ENCODE results near the gene GTPBP1.

The GTPBP1 gene

DNA sequence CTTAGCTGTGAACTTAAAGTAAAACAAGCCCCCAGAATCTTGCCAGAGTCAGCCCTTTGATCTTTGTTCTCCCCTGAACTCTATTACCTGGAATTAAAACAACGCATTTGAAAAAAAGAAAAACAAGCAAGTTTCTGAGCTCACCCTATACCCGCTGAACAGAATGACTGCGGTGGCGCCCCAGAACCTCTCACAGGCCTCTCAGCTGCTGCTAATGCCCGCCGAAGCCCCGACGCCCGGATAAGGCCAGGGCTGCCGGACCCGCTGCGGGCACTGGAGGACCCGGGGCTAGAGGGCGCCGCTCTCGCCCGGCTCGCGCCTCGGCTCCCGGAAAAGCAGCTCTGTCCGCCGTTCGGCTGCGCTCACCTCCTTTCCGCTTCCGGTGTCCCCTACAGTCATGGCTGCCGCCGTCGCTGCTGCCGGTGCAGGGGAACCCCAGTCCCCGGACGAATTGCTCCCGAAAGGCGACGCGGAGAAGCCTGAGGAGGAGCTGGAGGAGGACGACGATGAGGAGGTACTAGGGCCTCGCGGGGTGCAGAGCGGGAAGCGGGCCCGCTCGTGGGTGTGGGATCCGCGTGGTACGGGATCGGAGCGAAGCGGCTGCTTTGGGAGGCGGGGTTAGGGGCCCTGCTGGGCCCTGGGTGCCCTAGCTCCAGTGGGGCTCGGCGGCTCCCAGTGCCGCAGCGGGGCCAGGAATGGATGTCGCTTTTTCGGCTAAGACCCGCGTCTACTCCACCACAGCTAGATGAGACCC, 24.0 kb upstream of the GTPBP1 start, which contains the start of gene TOMM22:
Gene TOMM22, plus strand, starts transcription at position 376 of the 754 bp plus-strand sequence. Its CDS starts 22 bp downstream, at position 398.
- H3K4me3 ChIP-seq (ENCODE audit: low read depth, low read length) = peak within 1 kb of the TSS; percentile 96
- TF ChIP-seq, protein P1, sequence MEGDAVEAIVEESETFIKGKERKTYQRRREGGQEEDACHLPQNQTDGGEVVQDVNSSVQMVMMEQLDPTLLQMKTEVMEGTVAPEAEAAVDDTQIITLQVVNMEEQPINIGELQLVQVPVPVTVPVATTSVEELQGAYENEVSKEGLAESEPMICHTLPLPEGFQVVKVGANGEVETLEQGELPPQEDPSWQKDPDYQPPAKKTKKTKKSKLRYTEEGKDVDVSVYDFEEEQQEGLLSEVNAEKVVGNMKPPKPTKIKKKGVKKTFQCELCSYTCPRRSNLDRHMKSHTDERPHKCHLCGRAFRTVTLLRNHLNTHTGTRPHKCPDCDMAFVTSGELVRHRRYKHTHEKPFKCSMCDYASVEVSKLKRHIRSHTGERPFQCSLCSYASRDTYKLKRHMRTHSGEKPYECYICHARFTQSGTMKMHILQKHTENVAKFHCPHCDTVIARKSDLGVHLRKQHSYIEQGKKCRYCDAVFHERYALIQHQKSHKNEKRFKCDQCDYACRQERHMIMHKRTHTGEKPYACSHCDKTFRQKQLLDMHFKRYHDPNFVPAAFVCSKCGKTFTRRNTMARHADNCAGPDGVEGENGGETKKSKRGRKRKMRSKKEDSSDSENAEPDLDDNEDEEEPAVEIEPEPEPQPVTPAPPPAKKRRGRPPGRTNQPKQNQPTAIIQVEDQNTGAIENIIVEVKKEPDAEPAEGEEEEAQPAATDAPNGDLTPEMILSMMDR (IDR thresholded peaks at IDR 0.05; ENCODE audit: insufficient read depth, low read length, missing control alignments) = peak; percentile 91
- ChIA-PET CTCF (interaction anchor here (0.7 to 4.0 kb wide), 19 partner anchors 11 to 648 kb away, joined by 3 to 62 read pairs (median 4); partner anchors contain the start of genes CBY1, GTPBP1, JOSD1 and SUN2), POLR2A (interaction anchor here (0.6 to 2.1 kb wide), 5 partner anchors 12 to 186 kb away, joined by 4 to 10 read pairs (median 5); partner anchors contain the start of genes GTPBP1 and JOSD1)
- DNase-seq (ENCODE audit: low read depth, low spot score) = no peak

- TF ChIP-seq, protein P1 (IDR thresholded peaks at IDR 0.05; ENCODE audit: insufficient read depth, low read length, missing control alignments) = no peak
- CTCF ChIA-PET = no interaction called here
- DNase-seq (ENCODE audit: low read depth, low spot score) = no peak
- POLR2A ChIA-PET = interaction anchor here (0.7 kb wide), 1 partner anchor 699 kb away, joined by 6 read pairs; no protein-coding TSS in a partner anchor
- H3K4me3 ChIP-seq (ENCODE audit: low read depth, low read length) = no peak overlapping the region
Measured at GRCh38 chr22:38684895-38685294, 20.8 kb upstream of the GTPBP1 start.

- CTCF ChIA-PET = no interaction called here
- POLR2A ChIA-PET = no interaction called here
- no peak for DNase-seq (ENCODE audit: low read depth, low spot score)
- no peak overlapping the region for H3K4me3 ChIP-seq (ENCODE audit: low read depth, low read length)
- TF ChIP-seq, protein P1 (IDR thresholded peaks at IDR 0.05; ENCODE audit: insufficient read depth, low read length, missing control alignments) = no peak
Measured at GRCh38 chr22:38685761-38686160, 20.0 kb upstream of the GTPBP1 start.

DNA sequence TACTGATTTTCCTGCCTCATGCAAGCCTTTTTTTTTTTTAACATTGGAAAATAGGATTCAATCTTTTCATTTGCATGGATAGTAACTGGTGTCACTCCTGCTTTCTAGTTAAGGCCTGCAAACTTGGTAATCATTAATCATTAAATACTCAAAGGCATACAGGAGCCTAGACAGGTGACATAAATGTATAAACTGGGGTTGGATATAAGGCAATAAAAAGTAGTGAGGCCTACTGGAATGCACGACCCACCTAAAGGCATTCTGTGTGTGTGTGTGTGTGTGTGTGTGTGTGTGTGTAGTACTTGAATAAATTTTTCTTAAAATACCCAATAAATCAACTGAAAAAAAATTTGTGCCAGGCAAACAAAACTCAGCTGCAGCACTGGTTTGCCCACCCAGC, 16.1 kb upstream of the GTPBP1 start:
- POLR2A ChIA-PET = no interaction called here
- no peak for DNase-seq (ENCODE audit: low read depth, low spot score)
- TF ChIP-seq, protein P1 (IDR thresholded peaks at IDR 0.05; ENCODE audit: insufficient read depth, low read length, missing control alignments) = no peak
- CTCF ChIA-PET = interaction anchor here (7.2 kb wide), 1 partner anchor 7 kb away, joined by 61 read pairs; the partner anchor contains the start of gene TOMM22
- H3K4me3 ChIP-seq (ENCODE audit: low read depth, low read length) = no peak overlapping the region

- H3K4me3 ChIP-seq (ENCODE audit: low read depth, low read length) = no peak overlapping the region
- ChIA-PET CTCF (interaction anchor here (0.8 to 7.2 kb wide), 3 partner anchors 11 to 642 kb away, joined by 3 to 61 read pairs (median 4); partner anchors contain the start of gene TOMM22), POLR2A (no interaction called here)
- DNase-seq (ENCODE audit: low read depth, low spot score) = no peak
- TF ChIP-seq, protein P1 (IDR thresholded peaks at IDR 0.05; ENCODE audit: insufficient read depth, low read length, missing control alignments) = no peak
Measured at GRCh38 chr22:38694049-38694448, 11.7 kb upstream of the GTPBP1 start.

GRCh38 chr22:38694940-38695339, 10.8 kb upstream of the GTPBP1 start:
- H3K4me3 ChIP-seq (ENCODE audit: low read depth, low read length) = no peak overlapping the region
- TF ChIP-seq, protein P1 (IDR thresholded peaks at IDR 0.05; ENCODE audit: insufficient read depth, low read length, missing control alignments) = no peak
- CTCF ChIA-PET = interaction anchor here (7.2 kb wide), 1 partner anchor 13 kb away, joined by 61 read pairs; the partner anchor contains the start of gene TOMM22
- POLR2A ChIA-PET = no interaction called here
- DNase-seq (ENCODE audit: low read depth, low spot score) = no peak

All from AG04449 (cell line).